ENCODE measurements around the gene LAMC3. TPM values are rescaled to one million over a fixed set of nuclear protein-coding genes. Genes with fewer than 3 reads are reported as not detected.

LAMC3 gene
- under 1 TPM; 0.47 to 0.50 TPM for total RNA-seq
- 0.23 to 1.7 reads per million in 2 donors for total RNA-seq

DNA sequence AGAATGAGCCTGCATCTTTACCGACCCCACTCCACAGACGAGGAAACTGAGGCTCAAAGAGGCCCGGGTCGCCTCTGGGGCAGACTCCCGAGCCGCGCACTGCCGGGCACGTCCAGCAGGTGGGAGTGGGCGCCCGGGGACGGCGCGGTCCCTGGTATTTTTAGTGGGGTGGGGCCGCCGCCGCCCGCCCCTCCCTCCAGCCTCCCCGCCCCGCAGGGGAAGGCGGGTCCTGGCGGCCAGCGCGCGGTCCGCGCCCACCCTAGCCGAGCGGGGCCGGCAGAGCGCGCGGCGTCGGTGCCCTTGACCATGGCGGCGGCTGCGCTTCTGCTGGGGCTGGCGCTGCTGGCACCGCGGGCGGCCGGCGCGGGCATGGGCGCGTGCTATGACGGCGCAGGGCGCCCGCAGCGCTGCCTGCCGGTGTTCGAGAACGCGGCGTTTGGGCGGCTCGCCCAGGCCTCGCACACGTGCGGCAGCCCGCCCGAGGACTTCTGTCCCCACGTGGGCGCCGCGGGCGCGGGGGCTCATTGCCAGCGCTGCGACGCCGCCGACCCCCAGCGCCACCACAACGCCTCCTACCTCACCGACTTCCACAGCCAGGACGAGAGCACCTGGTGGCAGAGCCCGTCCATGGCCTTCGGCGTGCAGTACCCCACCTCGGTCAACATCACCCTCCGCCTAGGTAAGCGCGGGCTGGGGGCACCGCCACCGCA, at the start of gene LAMC3:
TSS of gene LAMC3 (plus strand) at position 266 of the 710 bp plus-strand sequence. CDS start at position 307, 41 bp downstream.
- ATAC-seq (no peak), DNase-seq (no peak)
- H3K4me1 Mint-ChIP-seq, result peaks cover under 1% of the 10 kb centered on the region
- H3K9me3 ChIP-seq (ENCODE audit: control insufficient read depth, low read length, poor library complexity, severe bottlenecking), result no peaks in the 10 kb centered on the region
- no peak within 1 kb of the TSS for H3K27ac Mint-ChIP-seq
- no peak within 1 kb of the TSS for H3K4me3 Mint-ChIP-seq
- H3K27me3 Mint-ChIP-seq, result peaks cover 34% of the 10 kb centered on the region
- peaks cover under 1% of the 10 kb centered on the region for H3K36me3 Mint-ChIP-seq (ENCODE audit: low read depth)

DNA sequence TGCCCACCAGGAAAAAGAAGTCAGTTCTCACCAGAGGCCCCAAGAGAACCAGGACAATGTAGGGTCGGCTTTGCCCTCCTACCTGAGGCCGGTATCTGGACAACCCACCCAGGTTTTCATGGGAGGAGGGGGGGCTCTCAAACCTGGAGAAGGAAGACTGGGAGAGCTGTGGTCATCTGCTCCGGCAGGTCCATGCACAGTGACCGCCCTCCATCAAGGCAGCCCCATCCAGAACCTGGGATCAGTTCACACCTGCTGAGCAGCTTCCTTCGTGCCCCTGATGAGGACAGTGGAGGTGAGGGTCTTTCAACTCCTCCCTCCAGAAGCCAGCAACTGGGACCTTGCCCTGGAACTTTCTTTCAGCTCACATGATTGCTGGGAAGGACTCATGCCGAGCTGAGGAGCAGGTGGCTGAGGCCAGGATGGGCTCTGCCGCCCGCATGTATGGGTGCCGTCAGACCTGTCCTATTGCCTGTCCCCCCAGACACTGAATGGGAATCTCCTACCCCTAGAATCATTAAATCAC, 49.1 kb upstream of the LAMC3 start:
- no peak overlapping the region for H3K4me3 Mint-ChIP-seq

DNA sequence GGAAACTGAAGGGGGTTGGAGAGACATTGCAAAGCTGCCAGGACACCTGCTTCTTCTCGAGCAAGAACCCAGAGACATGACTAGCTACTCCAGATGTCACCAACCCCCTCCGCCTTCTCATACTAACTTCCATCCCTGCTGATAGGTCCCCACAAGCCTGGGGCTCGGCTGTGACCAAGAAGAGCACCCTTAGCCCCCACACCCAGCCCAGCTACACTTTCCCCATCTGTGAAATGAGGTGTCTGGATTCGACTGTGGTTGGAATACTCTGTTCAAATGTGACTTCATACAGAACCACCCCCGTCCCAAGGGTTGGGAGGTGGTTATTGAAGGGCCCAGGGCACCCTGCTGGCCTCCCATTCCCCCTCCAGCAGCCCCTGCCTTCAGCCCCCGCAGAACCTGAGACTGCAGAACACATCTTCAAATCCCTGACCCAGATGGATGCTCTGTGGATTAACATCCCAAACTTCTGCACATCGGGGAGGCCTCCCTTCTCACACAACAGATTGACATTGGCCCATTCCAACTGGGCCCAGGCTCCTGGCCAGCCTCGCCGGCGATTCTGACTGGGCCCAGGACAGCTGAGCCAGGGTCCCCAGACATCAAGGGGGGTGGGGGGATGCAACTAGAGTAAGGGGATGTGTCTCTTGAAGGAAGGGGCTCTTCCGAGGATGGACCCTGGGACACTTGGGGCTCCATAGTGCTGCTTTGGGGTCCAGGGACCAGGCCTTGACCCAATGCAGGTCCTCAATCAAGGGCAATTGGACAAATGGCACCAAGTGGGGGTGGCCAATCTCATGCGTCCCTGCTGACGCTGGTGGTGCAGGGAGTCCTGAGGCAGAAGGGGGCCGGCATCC, 48.2 kb upstream of the LAMC3 start:
- Mint-ChIP-seq H3K27ac (no peak overlapping the region), H3K4me1 (no peaks in the 10 kb centered on the region), H3K4me3 (no peak overlapping the region), H3K36me3 (ENCODE audit: low read depth) (peaks cover 2% of the 10 kb centered on the region), H3K27me3 (peaks cover 18% of the 10 kb centered on the region)
- no peak for DNase-seq
- no peaks in the 10 kb centered on the region for H3K9me3 ChIP-seq (ENCODE audit: control insufficient read depth, low read length, poor library complexity, severe bottlenecking)
- ATAC-seq, result no peak

More for the DNA sequence above, 49.1 kb upstream of the LAMC3 start:
- ATAC-seq (no peak), DNase-seq (no peak)
- Mint-ChIP-seq H3K4me1 (no peaks in the 10 kb centered on the region), H3K36me3 (ENCODE audit: low read depth) (peaks cover 2% of the 10 kb centered on the region), H3K27ac (no peak overlapping the region), H3K27me3 (peaks cover 18% of the 10 kb centered on the region)
- no peaks in the 10 kb centered on the region for H3K9me3 ChIP-seq (ENCODE audit: control insufficient read depth, low read length, poor library complexity, severe bottlenecking)

DNA sequence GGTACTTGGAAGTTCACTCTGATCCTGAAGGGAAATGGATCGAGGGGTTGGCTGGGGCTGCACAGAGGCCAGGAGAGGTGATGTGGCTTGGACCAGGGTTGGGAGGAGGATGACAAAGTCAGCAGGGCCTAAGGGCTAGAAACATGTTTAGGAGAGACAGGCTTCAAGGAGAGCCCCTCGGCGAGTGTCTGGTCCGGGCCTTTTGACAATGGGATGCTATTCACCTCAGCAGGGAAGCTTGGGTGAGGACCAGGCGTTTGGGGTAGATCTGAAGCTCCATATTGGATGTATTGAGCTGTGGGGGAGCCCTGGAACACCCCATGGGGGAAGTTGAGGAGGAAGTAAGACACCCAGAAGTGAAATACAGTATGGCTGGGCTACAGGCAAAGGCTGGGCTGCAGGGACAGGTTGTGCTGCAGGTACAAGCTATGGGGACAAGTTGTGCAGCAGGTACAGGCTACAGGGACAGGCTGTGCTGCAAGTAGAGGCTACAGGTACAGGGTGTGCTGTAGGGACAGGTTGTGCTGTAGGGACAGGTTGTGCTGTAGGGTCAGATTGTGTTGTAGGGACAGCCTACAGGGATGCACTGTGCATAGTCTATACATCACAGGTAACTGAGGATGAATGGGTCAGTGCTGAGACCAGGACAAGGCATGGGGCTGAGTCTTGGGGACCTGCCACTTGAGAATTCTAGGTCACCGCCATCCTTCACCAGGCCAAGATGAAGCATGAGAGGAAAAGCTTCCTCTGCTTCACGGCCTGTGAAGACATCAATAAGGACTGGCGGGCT, 47.3 kb upstream of the LAMC3 start:
- no peak overlapping the region for H3K4me3 Mint-ChIP-seq
- no peak for ATAC-seq
- H3K36me3 Mint-ChIP-seq (ENCODE audit: low read depth), result peaks cover 2% of the 10 kb centered on the region

DNA sequence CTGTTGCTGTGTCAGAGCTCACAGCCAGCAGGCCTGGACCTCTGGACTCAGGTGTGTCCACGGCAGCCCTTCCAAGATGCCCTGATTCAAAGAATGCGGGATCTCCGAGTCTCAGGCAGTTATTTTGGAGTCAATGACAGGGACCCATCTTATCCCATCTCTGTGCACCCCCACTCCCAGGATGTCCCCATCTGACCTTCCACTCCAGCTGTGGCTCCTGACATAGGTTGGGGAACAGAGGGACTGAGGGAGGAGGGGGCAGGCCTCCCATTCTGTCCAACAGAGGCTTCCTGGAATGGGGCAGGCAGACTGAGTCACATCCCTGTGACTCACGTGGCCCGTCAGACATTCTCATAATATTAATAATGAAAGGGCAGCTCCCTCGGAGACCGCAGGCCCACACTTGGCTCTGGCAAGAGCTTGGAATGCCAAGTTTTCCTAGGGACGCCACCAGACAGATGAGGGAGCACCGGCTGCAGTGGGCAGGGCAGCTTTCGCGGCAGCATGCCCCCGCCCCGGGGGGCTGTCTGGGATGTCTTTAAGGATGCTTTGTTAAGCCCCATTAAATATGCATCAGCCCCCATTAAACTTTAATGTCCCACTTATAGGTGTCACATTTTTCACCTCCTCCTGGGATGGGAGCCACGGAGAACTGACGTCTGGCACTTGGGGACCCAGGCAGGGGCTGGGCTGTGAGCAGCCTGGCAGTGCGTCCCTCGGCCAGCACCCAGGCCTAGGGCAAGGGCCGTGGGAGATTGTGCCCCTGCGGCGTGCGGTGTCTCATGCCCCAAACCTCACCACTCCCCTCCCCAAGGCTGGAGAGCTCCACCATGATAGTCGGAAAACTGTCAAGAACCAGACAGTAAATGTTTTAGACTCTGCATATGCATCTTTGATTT, 46.3 kb upstream of the LAMC3 start:
- Mint-ChIP-seq H3K27ac (no peak overlapping the region), H3K36me3 (ENCODE audit: low read depth) (peaks cover 2% of the 10 kb centered on the region), H3K4me3 (no peak overlapping the region), H3K4me1 (no peaks in the 10 kb centered on the region), H3K27me3 (peaks cover 18% of the 10 kb centered on the region)
- no peak for DNase-seq
- no peak for ATAC-seq
- no peaks in the 10 kb centered on the region for H3K9me3 ChIP-seq (ENCODE audit: control insufficient read depth, low read length, poor library complexity, severe bottlenecking)

More for the DNA sequence above, 47.3 kb upstream of the LAMC3 start:
- DNase-seq, result no peak
- peaks cover 18% of the 10 kb centered on the region for H3K27me3 Mint-ChIP-seq
- H3K4me1 Mint-ChIP-seq, result no peaks in the 10 kb centered on the region
- no peaks in the 10 kb centered on the region for H3K9me3 ChIP-seq (ENCODE audit: control insufficient read depth, low read length, poor library complexity, severe bottlenecking)
- no peak overlapping the region for H3K27ac Mint-ChIP-seq

DNA sequence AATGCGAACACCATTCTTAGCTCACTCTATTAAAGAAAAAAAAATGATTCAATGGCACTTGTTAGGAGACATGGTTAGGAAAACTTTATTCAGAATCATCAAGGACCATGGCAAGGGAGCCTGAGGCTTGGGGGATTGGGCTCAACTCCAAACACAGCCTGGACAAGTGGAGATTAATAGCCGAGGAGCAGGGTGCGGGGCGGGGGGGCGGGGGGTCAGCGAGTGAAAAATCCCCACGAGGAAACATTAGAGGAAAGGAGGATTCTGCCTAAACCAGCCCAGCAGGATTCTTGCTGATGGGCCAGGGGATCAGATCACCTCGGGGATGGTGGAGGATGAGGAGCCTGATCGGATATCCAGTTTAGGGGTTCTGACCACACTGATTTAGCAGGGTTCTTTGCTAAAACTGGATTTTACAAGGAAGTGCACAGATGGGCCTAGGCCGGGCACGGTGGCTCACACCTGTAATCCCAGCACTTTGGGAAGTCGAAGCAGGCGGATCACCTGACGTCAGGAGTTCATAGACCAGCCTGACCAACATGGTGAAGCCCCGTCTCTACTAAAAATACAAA, 45.6 kb upstream of the LAMC3 start:
- Mint-ChIP-seq H3K27ac (no peak overlapping the region), H3K4me1 (no peaks in the 10 kb centered on the region), H3K4me3 (no peak overlapping the region), H3K27me3 (peaks cover 18% of the 10 kb centered on the region), H3K36me3 (ENCODE audit: low read depth) (peaks cover 2% of the 10 kb centered on the region)
- H3K9me3 ChIP-seq (ENCODE audit: control insufficient read depth, low read length, poor library complexity, severe bottlenecking), result no peaks in the 10 kb centered on the region
- ATAC-seq, result no peak
- no peak for DNase-seq

DNA sequence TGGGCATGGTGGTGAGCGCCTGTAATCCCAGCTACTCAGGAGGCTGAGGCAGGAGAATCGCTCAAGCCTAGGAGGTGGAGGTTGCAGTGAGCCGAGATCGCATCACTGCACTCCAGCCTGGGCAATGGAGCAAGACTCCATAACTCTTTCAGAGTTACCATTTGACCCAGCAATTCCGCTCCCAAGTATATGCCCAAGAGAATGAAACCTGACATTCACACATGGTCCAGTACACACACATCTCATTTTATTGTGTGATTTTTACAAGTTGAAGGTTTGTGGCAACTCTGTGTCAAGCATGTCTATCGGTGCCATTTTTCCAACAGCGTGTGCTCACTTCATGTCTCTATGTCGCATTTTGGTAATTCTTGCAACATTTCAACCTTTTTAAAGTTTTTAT, 45.1 kb upstream of the LAMC3 start:
- no peaks in the 10 kb centered on the region for H3K36me3 Mint-ChIP-seq (ENCODE audit: low read depth)
- H3K4me3 Mint-ChIP-seq, result no peak overlapping the region
- no peaks in the 10 kb centered on the region for H3K4me1 Mint-ChIP-seq
- no peaks in the 10 kb centered on the region for H3K9me3 ChIP-seq (ENCODE audit: control insufficient read depth, low read length, poor library complexity, severe bottlenecking)
- peaks cover 18% of the 10 kb centered on the region for H3K27me3 Mint-ChIP-seq
- no peak for ATAC-seq
- H3K27ac Mint-ChIP-seq, result no peak overlapping the region
- DNase-seq, result no peak

DNA sequence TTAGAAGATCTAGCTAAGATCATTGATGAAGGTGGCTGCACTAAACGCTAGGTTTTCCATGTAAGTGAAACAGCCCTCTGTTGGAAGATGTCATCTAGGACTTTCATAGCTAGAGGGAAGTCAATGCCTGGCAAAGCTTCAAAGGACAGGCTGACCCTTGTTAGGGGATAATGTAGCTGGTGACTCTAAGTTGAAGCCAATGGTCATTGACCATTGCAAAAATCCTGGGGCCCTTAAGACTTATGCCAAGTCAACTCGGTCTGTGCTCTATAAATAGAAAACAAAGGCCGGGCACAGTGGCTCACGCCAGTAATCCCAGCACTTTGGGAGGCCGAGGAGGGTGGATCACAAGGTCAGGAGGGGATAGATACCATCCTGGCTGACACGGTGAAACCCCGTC, 43.3 kb upstream of the LAMC3 start:
- Mint-ChIP-seq H3K4me3 (no peak overlapping the region), H3K27ac (no peak overlapping the region), H3K27me3 (peaks cover 21% of the 10 kb centered on the region), H3K36me3 (ENCODE audit: low read depth) (no peaks in the 10 kb centered on the region), H3K4me1 (no peaks in the 10 kb centered on the region)
- no peak for ATAC-seq
- no peak for DNase-seq
- no peaks in the 10 kb centered on the region for H3K9me3 ChIP-seq (ENCODE audit: control insufficient read depth, low read length, poor library complexity, severe bottlenecking)

DNA sequence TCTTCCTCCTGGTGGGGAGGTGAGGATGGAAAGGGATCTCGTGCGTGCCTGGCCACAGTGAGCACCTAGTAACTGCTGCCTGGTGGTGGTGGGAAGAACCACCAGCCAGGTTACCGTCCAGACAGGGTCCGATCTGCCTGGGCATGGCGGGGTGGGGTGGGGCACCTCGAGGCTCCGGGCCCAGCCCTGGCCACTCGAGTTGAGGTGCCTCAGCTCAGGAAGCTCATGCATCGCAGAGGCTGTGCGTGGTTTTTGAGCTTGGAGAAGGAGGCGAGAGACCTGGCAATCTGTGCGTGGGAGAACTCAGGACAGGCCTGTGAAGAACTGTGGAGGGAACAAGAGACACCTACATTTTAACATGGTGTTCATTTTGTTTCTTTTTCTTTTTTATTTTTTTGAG, 38.9 kb upstream of the LAMC3 start:
- DNase-seq (no peak), ATAC-seq (no peak)
- no peak overlapping the region for H3K4me3 Mint-ChIP-seq
- H3K27me3 Mint-ChIP-seq, result peaks cover 35% of the 10 kb centered on the region
- no peaks in the 10 kb centered on the region for H3K9me3 ChIP-seq (ENCODE audit: control insufficient read depth, low read length, poor library complexity, severe bottlenecking)
- H3K27ac Mint-ChIP-seq, result no peak overlapping the region
- peaks cover 5% of the 10 kb centered on the region for H3K4me1 Mint-ChIP-seq
- H3K36me3 Mint-ChIP-seq (ENCODE audit: low read depth), result peaks cover 4% of the 10 kb centered on the region

DNA sequence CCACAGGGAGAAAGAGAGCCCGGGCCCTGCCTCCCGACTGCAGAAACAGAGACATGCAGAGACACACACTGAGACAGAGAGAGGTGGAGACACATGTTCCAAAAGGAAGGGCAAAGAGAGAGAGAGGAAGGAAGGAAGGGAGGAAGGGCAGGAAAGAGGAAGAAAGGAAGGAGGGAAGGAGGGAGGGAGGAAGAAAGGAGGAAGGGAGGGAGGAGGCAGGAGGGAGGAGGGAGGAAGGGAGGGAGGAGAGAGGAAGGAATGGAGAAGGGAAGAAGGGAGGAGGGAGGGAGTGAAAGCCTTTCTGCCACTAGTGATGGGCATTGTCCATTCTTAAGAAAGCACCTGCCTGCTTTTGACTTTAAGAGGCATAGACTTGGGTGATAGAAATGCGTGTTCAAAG, 38.1 kb upstream of the LAMC3 start:
- Mint-ChIP-seq H3K36me3 (ENCODE audit: low read depth) (peaks cover 4% of the 10 kb centered on the region), H3K4me1 (peaks cover 5% of the 10 kb centered on the region), H3K27ac (no peak overlapping the region), H3K27me3 (peaks cover 38% of the 10 kb centered on the region), H3K4me3 (no peak overlapping the region)
- no peak for DNase-seq
- ATAC-seq, result no peak
- H3K9me3 ChIP-seq (ENCODE audit: control insufficient read depth, low read length, poor library complexity, severe bottlenecking), result no peaks in the 10 kb centered on the region

DNA sequence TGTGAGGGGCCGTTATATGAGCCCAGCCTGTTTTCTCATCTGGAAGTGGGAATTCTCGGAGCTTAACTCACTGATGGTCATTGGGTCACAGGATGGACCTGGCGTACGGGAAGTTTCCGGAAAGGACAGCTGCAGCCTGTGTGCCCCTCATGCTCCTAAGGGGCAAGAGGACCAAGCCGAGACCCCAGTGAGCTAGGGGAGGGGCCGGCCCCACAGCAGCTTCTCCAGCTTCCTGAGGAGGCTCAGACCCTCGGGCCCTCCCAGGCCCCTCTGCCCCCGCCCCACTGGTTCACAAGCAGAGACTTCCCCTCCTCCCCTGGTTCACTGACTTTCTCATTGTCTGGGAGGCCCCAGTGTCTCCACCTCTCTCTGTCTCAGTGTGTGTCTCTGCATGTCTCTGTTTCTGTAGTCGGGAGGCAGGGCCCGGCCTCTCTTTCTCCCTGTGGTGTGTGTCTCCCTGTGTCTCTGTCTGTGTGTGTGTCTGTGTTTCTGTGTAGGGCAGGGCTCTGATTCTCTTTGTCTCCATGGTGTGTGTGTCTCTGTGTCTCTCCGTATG, 37.6 kb upstream of the LAMC3 start:
- peaks cover 4% of the 10 kb centered on the region for H3K36me3 Mint-ChIP-seq (ENCODE audit: low read depth)
- H3K4me3 Mint-ChIP-seq, result no peak overlapping the region
- DNase-seq, result no peak
- peaks cover 5% of the 10 kb centered on the region for H3K4me1 Mint-ChIP-seq
- no peak overlapping the region for H3K27ac Mint-ChIP-seq
- no peak for ATAC-seq
- H3K9me3 ChIP-seq (ENCODE audit: control insufficient read depth, low read length, poor library complexity, severe bottlenecking), result no peaks in the 10 kb centered on the region
- peaks cover 38% of the 10 kb centered on the region for H3K27me3 Mint-ChIP-seq
